GM18870 (cell line): ENCODE measurements around the gene SYTL2.
"Not testable (repeated sequence)": the region's sequence is repeated elsewhere in the genome, so short reads cannot be mapped to it uniquely, and the experiment has no call there.

Experiments used
- ATAC-seq: cut with Tn5 transposase; IDR thresholded peaks from one replicate; pipeline ENCODE4 v1.9.1; 2021; ENCODE audit warnings: moderate library complexity; ENCODE audit not compliant: unreplicated experiment

The SYTL2 gene

DNA sequence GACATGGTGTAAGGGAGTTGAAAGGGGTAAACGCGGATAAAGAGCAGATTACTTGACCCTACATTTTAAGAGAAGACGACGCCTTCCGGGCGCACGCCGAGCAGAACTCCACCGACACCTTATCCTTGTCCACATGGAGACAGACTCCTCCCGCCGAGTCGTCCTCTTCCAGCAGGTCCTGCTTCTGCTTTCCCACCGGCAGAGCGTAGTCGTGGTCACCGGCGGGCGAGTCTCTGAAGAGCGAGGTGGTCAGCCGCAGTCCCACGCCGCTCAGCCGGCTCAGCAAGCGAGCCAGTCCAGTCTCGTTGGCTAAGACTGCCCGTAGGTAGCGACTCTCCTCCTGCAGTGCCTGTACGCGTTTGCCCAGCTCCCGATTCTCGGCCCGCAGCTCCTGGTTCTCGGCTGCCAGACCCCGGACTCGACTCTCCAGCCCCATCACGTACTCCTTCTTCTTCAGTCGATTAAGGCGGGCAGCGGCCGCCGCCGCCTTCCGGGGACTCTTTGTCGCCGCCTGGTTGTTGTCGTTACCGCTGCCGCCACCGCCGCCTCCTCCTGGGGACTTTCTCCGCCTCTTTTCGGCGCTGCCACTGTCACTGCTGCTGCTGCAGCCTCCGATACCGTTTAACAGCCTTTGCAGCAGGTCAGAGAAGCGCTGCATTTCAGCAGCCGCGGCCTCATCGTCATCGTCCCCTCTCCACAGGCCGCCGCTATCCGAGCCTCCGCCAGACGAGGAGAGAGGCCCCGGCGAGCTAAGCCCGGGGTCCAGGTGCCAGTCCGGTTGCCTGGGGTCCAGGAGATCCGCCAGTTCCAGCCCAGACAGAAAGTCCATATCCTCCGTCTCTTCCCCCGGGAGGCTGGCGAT, 147.0 kb downstream of the SYTL2 start:
- peak; percentile 62 for ATAC-seq

DNA sequence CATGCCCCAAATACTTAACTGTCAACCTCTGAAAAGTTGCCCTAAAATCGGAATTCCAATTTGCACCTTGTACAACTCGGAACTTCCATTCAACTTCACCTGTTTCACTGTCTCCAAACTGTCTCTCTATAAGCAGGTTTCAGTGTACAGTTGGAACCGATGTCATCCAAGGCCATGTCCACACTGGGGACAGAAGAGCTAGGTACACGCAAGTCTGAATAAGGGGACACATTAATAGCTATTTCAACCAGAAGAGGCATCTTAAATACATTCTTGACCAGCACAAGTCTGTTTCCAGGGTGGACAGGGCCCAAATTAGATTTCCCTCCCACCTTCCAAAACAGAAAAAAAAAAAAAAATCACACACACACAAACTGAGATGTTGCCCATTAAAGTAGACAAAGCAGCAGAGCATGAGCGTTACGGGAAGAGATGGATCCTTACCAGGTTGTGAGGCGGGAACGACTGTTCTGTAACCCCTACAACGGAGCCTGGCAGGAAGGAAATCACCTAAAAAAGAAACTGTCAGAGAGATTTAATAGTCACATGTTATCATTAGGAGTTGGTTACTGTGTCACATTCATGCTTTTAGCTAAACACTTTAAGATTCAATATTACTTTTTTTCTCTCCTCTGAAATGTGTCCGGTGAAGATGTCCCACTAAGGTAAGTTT, 147.7 kb downstream of the SYTL2 start:
- no peak for ATAC-seq

GRCh38 chr11:85661972-85662664, 148.8 kb downstream of the SYTL2 start:
- ATAC-seq: no peak

DNA sequence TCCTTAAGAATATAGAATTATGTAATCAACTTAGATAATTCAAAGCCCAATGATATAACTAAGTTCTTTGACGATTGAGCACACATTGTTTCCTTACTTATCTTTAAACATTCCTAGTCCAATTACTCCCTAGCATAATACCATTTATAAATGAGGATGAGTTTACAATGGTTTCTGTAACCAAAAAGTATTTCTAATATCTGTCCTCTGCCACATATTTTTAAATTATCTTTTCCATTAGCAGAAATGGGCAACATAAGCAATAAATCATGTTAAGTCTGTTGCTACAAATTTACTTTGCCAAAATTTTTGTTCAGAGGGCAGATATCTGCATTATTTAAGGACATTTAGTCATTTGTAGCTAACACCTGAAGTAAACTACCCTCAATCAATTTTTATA, 152.8 kb downstream of the SYTL2 start:
- no peak for ATAC-seq

GRCh38 chr11:85656777-85657176, 154.2 kb downstream of the SYTL2 start:
- ATAC-seq: no peak

- ATAC-seq: not testable (repeated sequence)
Observed at GRCh38 chr11:85654343-85654742, 156.6 kb downstream of the SYTL2 start.

- ATAC-seq: no peak
Observed at GRCh38 chr11:85652786-85653447, 158.0 kb downstream of the SYTL2 start.

DNA sequence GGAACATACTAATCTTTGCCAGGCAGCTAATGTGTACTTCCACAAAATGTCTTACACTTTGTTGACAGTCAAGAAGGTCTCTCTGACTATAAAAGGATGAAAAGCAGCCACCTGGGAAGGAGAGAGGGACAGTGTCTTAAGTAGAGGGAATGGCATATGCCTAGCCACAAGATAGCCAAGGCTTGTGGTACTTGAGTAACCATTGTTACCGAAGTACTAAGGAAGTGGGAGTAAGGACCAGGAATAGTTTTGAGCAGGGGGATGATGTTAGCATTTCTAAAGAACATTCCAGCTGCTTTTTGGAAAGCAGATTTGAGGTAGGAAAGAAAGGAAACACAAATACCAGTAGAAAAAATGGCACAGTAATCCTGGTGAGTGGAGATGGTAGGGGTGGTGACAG, 159.8 kb downstream of the SYTL2 start:
- ATAC-seq: no peak

DNA sequence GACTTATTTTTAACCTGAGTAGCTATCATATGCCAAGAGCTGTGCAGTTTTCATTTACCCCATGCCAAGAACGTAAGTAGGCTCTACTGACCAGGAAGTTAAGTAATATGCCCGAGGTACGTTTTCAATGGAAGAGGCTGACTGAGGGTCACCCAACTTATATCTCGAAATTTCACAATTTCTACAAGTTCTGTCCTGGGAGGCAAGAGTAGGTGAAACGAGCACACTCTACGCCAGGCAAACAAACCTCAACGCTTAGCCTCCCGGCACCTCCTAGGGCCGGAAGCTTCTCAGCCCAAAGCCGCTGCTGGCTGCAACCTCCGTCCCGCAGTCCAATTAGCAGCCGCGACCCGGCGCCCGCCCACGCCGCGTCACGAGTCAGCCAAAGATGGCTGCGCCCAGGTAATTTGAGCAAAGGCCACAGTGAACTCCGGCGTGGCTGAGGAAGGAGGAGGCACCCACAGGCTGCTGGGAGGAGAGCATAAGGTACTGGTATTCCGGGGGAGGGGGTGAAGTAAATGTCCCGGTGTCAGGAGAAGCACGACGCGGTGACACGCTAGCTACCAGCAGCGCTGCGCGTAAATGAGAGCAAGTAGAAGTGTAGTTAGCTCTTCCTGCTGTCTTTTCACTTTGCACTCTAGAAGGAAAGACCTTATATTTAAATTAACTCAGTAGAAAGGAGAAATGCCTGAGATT, 163.2 kb downstream of the SYTL2 start, which contains the start of gene TMEM126A:
TMEM126A (plus strand) TSS at position 364 of the 696 bp plus-strand sequence. CDS start 2,289 bp downstream, outside the sequence.
- peak; percentile 94 for ATAC-seq

DNA sequence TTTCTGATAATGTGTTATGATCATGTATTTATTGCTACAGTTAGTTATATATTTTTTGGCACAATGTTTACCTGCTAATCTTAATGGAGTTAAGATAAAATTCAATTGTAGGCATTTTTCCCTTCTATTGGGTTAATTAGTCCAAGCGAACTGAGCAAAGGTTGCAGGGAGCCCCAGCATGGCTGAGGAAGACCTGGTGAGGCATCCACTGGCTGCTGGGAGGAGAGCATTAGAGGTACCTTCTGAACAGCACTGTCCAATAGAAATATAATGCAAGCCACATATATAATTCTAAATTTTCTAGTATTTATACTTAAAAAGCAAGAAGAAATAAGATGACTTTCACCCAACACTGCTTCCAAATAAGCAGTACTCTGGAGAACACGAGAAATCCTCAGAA, 163.9 kb downstream of the SYTL2 start:
- ATAC-seq: no peak
